Neural progenitor cell (in vitro differentiated cells): ENCODE results near the gene RTN1. TPM values are rescaled to one million over a fixed set of nuclear protein-coding genes. Genes with fewer than 3 reads are reported as not detected.

ENCODE experiments used
- DNase-seq: peaks from one replicate; pipeline ENCODE4 v3.0.0-alpha.2; 2016; ENCODE audit warnings: low spot score
- H2AFZ ChIP-seq: fragments of 200-600 bp; sonication (generic); replicated peaks from 2 replicates; pipeline ENCODE4 v1.6.1; 2016; ENCODE audit warnings: antibody characterized with exemption
- H3F3A ChIP-seq: fragments of 200-600 bp; sonication (generic); 2 replicates; pipeline ENCODE4 v1.6.1; 2016; ENCODE audit warnings: antibody characterized with exemption, low read depth
- H3K27ac ChIP-seq: fragments of 200-600 bp; sonication (generic); 2 replicates; pipeline ENCODE4 v1.5.1; 2016; ENCODE audit warnings: mild to moderate bottlenecking
- H3K27me3 ChIP-seq: fragments of 200-600 bp; sonication (generic); 2 replicates; pipeline ENCODE4 v1.6.1; 2016; ENCODE audit warnings: mild to moderate bottlenecking, moderate library complexity
- H3K36me3 ChIP-seq: fragments of 200-600 bp; sonication (generic); 2 replicates; pipeline ENCODE4 v1.5.1; 2016
- H3K4me1 ChIP-seq: fragments of 200-600 bp; sonication (generic); 2 replicates; pipeline ENCODE4 v1.6.1; 2016; ENCODE audit warnings: mixed run types
- H3K4me2 ChIP-seq: fragments of 200-600 bp; sonication (generic); 2 replicates; pipeline ENCODE4 v1.6.1; 2016
- H3K4me3 ChIP-seq: fragments of 200-600 bp; sonication (generic); 2 replicates; pipeline ENCODE4 v1.5.1; 2016
- H3K79me2 ChIP-seq: fragments of 200-600 bp; sonication (generic); 2 replicates; pipeline ENCODE4 v1.6.1; 2016; ENCODE audit warnings: low read depth
- H3K9ac ChIP-seq: fragments of 200-600 bp; sonication (generic); 2 replicates; pipeline ENCODE4 v1.6.1; 2016
- H3K9me3 ChIP-seq: fragments of 200-600 bp; sonication (generic); 2 replicates; pipeline ENCODE4 v1.5.1; 2016; ENCODE audit warnings: low read depth
- H4K20me1 ChIP-seq: fragments of 200-600 bp; sonication (generic); 2 replicates; pipeline ENCODE4 v1.6.1; 2016; ENCODE audit warnings: low read depth
- H3K27ac Mint-ChIP-seq: 3 replicates; pipeline ENCODE4 v1.8.0; 2021; ENCODE audit warnings: mixed read lengths
- H3K27me3 Mint-ChIP-seq: 2 replicates; pipeline ENCODE4 v1.8.0; 2022; ENCODE audit warnings: low read depth, mild to moderate bottlenecking, inconsistent platforms, moderate library complexity, mixed read lengths; ENCODE audit not compliant: insufficient read depth
- H3K36me3 Mint-ChIP-seq: 3 replicates; pipeline ENCODE4 v1.8.0; 2021; ENCODE audit warnings: mixed read lengths
- H3K4me1 Mint-ChIP-seq: 3 replicates; pipeline ENCODE4 v1.8.0; 2021; ENCODE audit warnings: mixed read lengths
- H3K4me3 Mint-ChIP-seq: 3 replicates; pipeline ENCODE4 v1.8.0; 2021; ENCODE audit warnings: mild to moderate bottlenecking, moderate library complexity, mixed read lengths
- H3K9me3 Mint-ChIP-seq: 3 replicates; pipeline ENCODE4 v1.8.0; 2020; ENCODE audit warnings: mixed read lengths
- EZH2 ChIP-seq: fragments of 200-600 bp; sonication (generic); IDR thresholded peaks from 2 replicates; pipeline ENCODE4 v1.6.1; 2017; ENCODE audit warnings: antibody characterized with exemption, mild to moderate bottlenecking, moderate library complexity
- EZH2phosphoT487 ChIP-seq: fragments of 200-600 bp; sonication (generic); IDR thresholded peaks from 2 replicates; pipeline ENCODE4 v1.6.1; 2017; ENCODE audit warnings: antibody characterized with exemption
- total RNA-seq: library from RNA; depleted of rRNA; stranded (reverse); fragments of >200 nt; gene quantifications from 2 replicates; pipeline ENCODE4 v1.2.3, GENCODE V29; 2015; ENCODE audit warnings: low replicate concordance
- TF ChIP-seq, protein P1 (sequence below): fragments of 200-600 bp; sonication (generic); IDR thresholded peaks from 2 replicates; pipeline ENCODE4 v1.5.1; 2017; ENCODE audit warnings: antibody characterized with exemption, mild to moderate bottlenecking

RTN1 gene
- total RNA-seq, 1 donor from 2014 or later = 7.7 TPM

GRCh38 chr14:59895721-59896120 lies 25.1 kb upstream of the RTN1 start:
- H3K9ac ChIP-seq = no peak overlapping the region
- no peaks in the 10 kb centered on the region for H3K4me1 ChIP-seq
- H3F3A ChIP-seq = no peaks in the 10 kb centered on the region
- no peak overlapping the region for H3K4me3 ChIP-seq
- H3K27ac Mint-ChIP-seq = no peak overlapping the region
- no peak overlapping the region for H3K4me3 Mint-ChIP-seq
- H3K27ac ChIP-seq = no peak overlapping the region
- H3K9me3 Mint-ChIP-seq = peaks cover 3% of the 10 kb centered on the region
- H3K27me3 ChIP-seq = peaks cover 9% of the 10 kb centered on the region
- no peaks in the 10 kb centered on the region for H3K36me3 Mint-ChIP-seq
- TF ChIP-seq EZH2phosphoT487 = no peak
- TF ChIP-seq EZH2 = no peak
- TF ChIP-seq, protein P1, sequence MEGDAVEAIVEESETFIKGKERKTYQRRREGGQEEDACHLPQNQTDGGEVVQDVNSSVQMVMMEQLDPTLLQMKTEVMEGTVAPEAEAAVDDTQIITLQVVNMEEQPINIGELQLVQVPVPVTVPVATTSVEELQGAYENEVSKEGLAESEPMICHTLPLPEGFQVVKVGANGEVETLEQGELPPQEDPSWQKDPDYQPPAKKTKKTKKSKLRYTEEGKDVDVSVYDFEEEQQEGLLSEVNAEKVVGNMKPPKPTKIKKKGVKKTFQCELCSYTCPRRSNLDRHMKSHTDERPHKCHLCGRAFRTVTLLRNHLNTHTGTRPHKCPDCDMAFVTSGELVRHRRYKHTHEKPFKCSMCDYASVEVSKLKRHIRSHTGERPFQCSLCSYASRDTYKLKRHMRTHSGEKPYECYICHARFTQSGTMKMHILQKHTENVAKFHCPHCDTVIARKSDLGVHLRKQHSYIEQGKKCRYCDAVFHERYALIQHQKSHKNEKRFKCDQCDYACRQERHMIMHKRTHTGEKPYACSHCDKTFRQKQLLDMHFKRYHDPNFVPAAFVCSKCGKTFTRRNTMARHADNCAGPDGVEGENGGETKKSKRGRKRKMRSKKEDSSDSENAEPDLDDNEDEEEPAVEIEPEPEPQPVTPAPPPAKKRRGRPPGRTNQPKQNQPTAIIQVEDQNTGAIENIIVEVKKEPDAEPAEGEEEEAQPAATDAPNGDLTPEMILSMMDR = no peak
- no peaks in the 10 kb centered on the region for H3K36me3 ChIP-seq
- H3K27me3 Mint-ChIP-seq = peaks cover 2% of the 10 kb centered on the region
- no peak for DNase-seq
- no peaks in the 10 kb centered on the region for H3K79me2 ChIP-seq
- H2AFZ ChIP-seq = no peak overlapping the region
- no peaks in the 10 kb centered on the region for H4K20me1 ChIP-seq
- no peaks in the 10 kb centered on the region for H3K9me3 ChIP-seq
- no peaks in the 10 kb centered on the region for H3K4me1 Mint-ChIP-seq
- H3K4me2 ChIP-seq = no peak overlapping the region

DNA sequence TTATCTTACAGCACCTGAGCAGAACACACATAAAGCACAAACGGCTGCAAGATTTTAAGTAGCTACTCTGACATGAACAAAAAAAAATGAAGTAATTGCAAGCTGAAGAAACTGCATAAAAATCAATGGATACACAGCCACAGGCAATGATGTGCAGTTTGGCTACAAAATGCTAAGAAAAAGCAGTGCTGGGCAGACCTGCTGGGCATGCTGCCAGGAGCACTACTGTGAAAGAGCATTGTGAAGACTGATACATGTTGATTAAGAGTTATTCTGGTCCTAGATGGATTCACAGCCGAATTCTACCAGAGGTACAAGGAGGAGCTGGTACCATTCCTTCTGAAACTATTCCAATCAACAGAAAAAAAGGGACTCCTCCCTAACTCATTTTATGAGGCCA lies 20.1 kb upstream of the RTN1 start:
- no peaks in the 10 kb centered on the region for H3K9me3 ChIP-seq
- H3K36me3 ChIP-seq = no peaks in the 10 kb centered on the region
- DNase-seq = no peak
- no peaks in the 10 kb centered on the region for H3F3A ChIP-seq
- H3K9me3 Mint-ChIP-seq = no peaks in the 10 kb centered on the region
- no peak overlapping the region for H3K27ac ChIP-seq
- H3K79me2 ChIP-seq = no peaks in the 10 kb centered on the region
- no peaks in the 10 kb centered on the region for H3K36me3 Mint-ChIP-seq
- no peaks in the 10 kb centered on the region for H4K20me1 ChIP-seq
- no peak overlapping the region for H3K9ac ChIP-seq
- peaks cover 15% of the 10 kb centered on the region for H3K27me3 ChIP-seq
- TF ChIP-seq EZH2phosphoT487 (no peak), EZH2 (no peak)
- TF ChIP-seq, protein P1 = no peak
- no peak overlapping the region for H3K4me2 ChIP-seq
- no peak overlapping the region for H3K4me3 Mint-ChIP-seq
- no peaks in the 10 kb centered on the region for H3K27me3 Mint-ChIP-seq
- H3K4me3 ChIP-seq = no peak overlapping the region
- H3K4me1 ChIP-seq = no peaks in the 10 kb centered on the region
- no peaks in the 10 kb centered on the region for H3K4me1 Mint-ChIP-seq
- no peak overlapping the region for H2AFZ ChIP-seq
- no peak overlapping the region for H3K27ac Mint-ChIP-seq

DNA sequence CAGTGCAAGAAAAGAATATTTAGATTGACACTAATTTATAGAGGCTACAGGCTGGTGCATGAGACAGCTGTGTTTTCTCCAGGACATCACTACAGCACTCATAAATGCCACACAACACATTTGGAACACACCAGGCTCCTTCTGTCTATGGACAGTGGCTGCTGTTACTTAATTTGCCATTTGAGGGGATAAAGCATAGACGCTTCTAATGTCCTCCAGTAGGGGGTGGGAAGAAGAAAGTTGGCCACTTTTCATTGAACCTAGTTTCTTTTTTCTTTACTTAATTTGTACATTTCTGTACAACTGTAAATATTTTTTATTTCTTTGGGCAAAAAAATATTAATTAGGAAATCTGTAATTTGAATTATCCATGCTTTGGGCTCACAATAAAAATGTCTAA lies 12.4 kb upstream of the RTN1 start:
- no peaks in the 10 kb centered on the region for H3K9me3 Mint-ChIP-seq
- H3K4me1 ChIP-seq = no peaks in the 10 kb centered on the region

More for the DNA sequence above, 12.4 kb upstream of the RTN1 start:
- H3F3A ChIP-seq = no peaks in the 10 kb centered on the region
- TF ChIP-seq, protein P1 = peak; percentile 63
- TF ChIP-seq EZH2 (no peak), EZH2phosphoT487 (no peak)
- peak; percentile 27 for DNase-seq
- Mint-ChIP-seq H3K27me3 (no peaks in the 10 kb centered on the region), H3K36me3 (no peaks in the 10 kb centered on the region), H3K4me3 (no peak overlapping the region), H3K27ac (no peak overlapping the region), H3K4me1 (no peaks in the 10 kb centered on the region)
- H3K4me3 ChIP-seq = no peak overlapping the region
- H3K4me2 ChIP-seq = no peak overlapping the region
- H3K9me3 ChIP-seq = no peaks in the 10 kb centered on the region
- no peaks in the 10 kb centered on the region for H3K36me3 ChIP-seq
- H3K27ac ChIP-seq = no peak overlapping the region
- no peaks in the 10 kb centered on the region for H4K20me1 ChIP-seq
- H3K27me3 ChIP-seq = peaks cover 2% of the 10 kb centered on the region
- no peak overlapping the region for H2AFZ ChIP-seq
- no peak overlapping the region for H3K9ac ChIP-seq
- no peaks in the 10 kb centered on the region for H3K79me2 ChIP-seq
